NCI-H128 (cell line): ENCODE measurements around the gene WDFY2.

Source experiments
- DNase-seq: peaks from one replicate; lab custom pipeline; 2025; ENCODE audit not compliant: unreplicated experiment; lab: John Stamatoyannopoulos, UW

The WDFY2 gene

GRCh38 chr13:51763486-51763885 is 179.2 kb downstream of the WDFY2 start:
- DNase-seq = no peak

- peak; percentile 17 for DNase-seq
Observed at GRCh38 chr13:51764184-51765141, 180.2 kb downstream of the WDFY2 start.

DNA sequence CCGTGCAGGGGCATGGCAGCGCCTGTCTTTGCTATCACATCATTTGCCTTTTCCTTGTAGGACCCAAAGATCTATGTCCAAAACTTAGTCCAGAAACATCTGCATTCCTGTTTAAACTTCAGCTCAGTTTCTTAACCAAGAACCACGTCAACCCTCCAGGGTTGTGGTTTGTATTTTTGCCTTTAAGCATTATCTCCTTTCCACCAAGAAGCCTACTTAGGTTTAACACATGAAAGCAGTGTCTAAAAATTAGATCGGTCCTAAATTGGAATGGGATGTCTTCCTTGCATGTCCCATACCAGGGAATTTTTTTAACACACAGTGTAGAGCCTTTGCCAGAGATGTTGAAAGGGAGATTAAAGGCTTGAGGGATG is 180.9 kb downstream of the WDFY2 start:
- no peak for DNase-seq

GRCh38 chr13:51767100-51767499 is 182.8 kb downstream of the WDFY2 start:
- DNase-seq = no peak

DNA sequence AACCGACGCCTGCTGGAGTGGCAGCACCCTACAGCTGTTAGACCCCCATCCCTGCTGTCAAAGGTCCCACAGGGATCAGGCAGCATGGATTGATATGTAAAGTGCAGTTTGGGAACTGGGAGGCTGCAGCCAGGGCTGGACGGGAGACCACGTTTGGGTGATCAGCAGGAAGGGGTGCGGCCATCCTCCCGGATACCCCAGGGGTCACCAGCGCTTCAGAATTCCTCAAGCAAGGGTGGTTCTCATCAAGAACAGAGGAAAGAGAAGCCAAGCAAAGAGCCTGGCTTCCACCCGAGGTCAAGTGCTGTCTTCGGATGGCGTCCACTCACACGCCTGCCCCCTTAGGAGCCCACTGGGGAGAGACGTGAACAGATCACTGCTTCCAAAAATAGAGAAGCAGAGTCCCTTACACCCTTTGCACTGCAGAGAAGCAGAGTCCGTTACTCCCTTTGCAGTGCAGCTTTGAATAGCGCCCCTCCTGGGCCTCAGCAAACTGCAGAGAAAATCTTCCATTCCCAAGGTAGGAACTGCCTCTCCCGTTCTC is 184.2 kb downstream of the WDFY2 start:
- no peak for DNase-seq

DNA sequence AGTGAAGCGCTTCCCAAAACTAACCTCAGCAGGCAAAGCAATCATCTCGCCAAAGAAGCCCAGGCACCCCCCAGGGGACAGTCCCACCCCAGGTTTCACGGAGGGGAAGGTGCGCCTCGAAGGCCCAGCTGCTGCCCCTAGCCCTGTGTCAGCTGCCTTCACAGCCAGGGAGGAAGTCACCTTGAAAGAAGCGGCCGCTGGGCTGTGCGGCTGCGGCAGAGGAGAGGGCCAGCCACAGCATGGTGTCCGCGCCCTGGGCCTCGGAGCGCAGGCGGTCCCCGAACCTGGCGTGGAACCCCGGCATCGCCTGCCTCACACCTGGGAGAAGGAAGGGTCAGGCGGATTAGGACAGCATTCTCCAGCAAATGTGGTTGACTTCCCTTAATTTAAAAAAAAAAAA is 184.7 kb downstream of the WDFY2 start:
- no peak for DNase-seq

DNA sequence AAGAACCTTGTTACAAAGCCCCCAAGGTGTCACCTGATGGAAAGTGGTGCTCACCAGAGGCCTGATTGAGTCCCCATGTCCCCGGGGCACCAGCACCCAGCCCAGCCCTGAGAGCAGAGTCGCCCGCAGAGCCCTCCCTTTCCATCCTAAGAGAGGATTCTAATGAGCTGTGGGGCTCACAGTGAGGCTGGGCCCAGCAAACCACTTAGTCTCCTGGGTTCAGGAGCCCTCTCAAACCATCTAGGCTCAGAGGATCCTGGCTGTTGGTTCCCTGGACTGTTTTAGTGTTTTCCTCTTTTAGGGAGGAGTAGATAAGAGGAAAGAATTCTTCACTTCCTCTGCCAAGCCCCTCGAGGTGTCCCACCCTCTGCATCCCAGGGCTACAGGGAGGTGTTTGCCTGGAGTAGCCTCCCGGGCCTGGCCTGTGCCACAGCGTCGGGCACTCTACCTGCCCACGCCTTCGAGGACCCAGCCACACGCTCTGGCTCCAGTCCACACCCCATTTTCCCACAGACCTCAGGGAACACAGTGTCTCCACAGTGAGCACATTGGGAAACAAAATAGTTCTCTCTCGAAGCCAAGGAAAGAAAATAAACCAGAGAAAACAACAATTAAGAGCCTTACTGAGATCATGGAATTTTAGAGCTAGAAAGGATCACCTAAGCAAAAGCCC is 185.3 kb downstream of the WDFY2 start:
- no peak for DNase-seq

- no peak for DNase-seq
Observed at GRCh38 chr13:51770160-51770559, 185.9 kb downstream of the WDFY2 start.

DNA sequence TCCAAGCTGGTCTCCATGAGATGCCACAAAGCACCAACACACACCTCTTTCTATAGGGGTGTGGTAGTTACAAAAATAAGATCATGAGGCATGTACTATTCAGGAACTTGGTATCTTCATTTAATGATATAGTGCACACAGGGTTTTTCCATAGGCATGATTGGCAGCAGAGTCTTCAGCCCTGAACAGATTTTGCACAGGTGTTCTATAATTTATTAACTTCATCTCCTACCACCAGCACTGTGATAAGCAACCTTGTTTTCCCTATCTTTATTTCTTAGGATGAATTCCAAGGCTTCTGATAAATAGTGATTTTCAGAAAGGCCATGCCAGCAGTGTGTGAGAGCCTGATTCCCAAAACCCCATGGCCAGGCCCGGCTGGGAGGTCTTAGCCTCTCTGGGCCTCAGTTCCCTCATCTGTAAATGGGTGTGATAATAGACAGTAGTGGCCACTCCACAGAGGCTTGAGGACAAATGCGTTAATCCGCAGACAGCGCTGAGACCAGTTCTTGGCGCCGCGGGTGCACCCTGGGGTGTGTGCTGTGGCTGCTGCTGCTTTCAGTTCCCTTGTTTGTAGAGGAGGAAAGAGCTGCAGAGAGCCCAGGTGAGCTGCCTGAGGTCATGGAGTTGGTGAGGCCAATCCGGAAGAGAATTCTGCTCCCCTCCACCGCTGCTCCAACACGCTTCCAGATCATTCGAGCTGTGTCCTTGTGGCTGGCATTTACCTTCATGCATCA is 186.6 kb downstream of the WDFY2 start:
- DNase-seq = no peak

GRCh38 chr13:51771418-51772104 is 187.3 kb downstream of the WDFY2 start:
- no peak for DNase-seq

DNA sequence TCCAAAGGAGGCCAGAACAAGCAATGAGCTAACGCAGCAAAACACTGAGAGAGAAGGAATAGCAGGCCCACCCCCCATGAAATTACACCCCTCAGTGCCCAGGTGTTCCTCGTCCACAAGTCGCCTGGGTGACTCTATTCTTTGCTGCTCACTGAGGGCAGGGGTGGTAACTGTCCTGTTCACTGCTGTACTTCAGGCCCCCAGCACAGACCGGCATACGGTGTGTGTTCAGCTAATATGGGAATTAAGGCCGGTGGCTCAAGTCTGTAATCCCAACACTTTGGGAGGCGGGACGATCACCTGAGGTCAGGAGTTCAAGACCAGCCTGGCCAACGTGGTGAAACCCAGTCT is 187.8 kb downstream of the WDFY2 start:
- DNase-seq = no peak

GRCh38 chr13:51772781-51773180 is 188.5 kb downstream of the WDFY2 start:
- DNase-seq = no peak

GRCh38 chr13:51773515-51773914 is 189.3 kb downstream of the WDFY2 start:
- no peak for DNase-seq

DNA sequence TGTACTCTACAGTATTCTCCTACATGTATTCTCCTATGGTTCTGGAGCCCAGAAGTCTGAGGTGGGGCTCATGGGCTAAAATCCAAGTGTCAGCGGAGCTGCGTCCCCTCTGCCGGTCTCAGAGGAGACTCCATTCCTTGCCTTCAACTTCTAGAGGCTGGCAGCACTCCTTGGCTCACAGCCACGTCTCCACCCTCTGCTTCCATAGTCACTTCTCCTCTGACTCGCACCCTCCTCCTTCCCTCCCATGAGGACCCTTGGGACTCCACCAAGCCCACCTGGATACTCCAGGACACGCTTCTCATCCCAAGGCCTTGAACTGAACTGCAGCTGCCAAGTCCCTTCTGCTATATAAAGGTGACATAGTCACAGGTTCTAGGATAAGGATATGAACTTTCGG is 191.9 kb downstream of the WDFY2 start:
- no peak for DNase-seq

DNA sequence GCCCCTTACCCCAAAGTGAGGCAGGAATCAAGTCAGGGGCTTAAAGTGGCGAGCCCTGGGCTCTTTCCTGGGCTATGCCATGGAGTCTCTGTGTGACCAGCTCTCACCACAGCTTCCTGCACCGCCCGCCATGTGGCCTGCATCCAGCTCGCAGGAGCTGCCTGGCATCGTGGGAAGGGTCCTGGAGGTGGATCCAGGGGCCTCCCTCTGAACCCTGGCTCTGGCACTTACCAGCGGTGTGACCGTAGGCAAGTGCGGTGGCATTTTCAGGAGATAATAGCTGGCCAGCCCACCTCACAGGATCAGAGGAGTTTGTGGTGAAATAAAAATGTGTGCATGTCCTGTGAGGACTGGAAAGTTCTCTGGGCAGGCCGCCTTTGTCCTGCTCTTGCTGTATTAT is 193.7 kb downstream of the WDFY2 start:
- no peak for DNase-seq

DNA sequence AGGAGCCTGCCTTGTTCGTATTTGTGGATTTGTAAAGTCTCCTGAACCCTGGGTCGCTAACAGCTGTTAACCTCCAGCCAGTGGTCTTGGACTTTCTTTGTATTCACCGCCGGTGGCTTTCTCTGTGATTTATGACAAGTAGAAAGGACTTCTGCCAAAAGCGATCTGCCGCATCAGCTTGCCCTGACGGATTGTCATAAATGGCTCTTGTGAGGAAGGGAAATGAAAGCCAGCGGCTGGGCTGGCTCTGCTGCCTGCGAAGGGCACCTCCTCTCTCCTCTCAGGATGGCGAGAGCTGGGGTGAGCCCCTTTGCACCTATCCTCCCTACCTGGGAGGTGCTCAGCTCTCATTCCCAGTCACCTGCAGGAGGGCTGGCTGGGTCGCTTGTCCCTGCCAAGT is 194.1 kb downstream of the WDFY2 start:
- no peak for DNase-seq

DNA sequence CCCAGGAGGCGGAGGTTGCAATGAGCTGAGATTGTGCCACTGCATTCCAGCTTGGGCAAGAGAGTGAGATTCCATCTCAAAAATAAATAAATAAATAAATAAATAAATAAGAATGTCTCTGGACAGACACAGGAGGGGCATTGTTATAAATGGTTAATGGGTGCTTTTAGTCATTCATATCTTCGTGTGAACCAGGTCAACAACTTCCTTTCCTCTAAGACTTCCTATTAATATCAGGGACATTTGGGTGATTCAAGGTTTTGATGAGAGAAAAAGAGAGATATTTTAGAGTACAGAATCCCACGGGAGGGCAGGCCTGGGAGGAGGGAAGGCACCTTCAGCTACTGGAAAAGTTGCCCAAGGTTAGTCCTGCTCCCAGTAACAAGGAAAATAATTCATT is 195.8 kb downstream of the WDFY2 start:
- DNase-seq = no peak

GRCh38 chr13:51781246-51782022 is 197.2 kb downstream of the WDFY2 start:
- DNase-seq = no peak

- no peak for DNase-seq
Observed at GRCh38 chr13:51782026-51782710, 197.9 kb downstream of the WDFY2 start.
